AG08395 (cell line): ENCODE results near the gene FNDC1.

Experiments
- DNase-seq: peaks from one replicate; pipeline ENCODE4 v3.0.0; 2012; ENCODE audit warnings: mixed read lengths, low spot score

FNDC1 gene

DNA sequence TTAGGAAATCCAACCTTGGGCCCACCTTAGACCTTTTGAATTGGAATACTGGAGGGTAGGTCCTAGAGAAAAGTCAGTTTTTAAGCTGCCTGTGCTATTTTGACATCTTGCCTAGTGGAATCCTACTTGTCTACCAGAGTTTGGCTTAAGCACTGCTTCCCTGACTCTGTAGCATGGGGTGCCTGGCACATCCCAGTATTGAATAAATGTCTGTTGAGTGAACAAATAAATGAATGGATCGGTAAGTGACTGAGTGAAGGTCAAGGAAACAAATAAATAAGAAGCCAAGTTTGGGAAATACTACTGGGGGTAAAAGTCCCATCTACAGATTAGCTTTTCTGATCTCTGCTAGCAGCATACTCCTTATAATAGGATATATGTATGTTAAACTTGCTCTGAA is 140.5 kb downstream of the FNDC1 start:
- no peak for DNase-seq

GRCh38 chr6:159311618-159312017 is 142.4 kb downstream of the FNDC1 start:
- no peak for DNase-seq

DNA sequence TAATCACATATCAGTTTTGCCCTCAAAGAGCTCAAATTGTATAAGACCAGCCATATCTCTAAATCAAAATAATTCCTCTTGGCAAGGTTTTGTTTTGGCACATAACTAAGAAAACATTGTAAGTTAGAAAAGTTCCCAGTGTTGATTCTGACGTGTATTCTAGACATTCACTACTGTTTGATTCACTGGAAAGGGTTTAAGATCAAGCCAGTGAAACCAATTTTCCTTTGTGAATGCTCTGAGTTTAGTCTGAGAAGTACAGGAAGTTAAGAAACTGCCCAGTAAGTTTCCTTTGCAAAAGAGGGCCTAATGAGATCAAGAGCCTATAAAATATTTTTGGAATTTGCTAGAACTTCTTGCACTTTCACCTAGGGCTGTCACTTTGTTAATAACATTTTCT is 143.0 kb downstream of the FNDC1 start:
- DNase-seq = no peak

- DNase-seq = no peak
These were observed 143.8 kb downstream of the FNDC1 start for GRCh38 chr6:159313018-159313417.

- no peak for DNase-seq
These were observed 146.4 kb downstream of the FNDC1 start for GRCh38 chr6:159315562-159315961.

DNA sequence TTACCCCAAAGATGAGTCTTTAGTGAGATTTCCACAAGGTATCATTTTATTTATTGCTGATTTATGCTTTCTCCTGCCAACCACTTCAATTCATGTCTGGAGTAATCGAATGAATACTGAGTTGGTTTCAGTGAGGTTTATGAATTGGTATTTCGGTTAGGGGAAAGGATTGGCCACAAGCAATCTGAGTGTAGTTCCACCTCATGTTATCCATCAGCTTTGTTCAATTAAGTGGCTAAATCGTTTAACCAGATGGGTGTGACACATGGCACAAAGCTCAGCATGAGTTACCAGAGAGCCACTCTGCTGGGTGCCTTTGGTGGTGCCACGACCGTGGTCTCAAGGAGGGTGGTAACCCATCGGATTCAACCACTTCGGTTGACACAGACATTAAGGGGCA is 148.2 kb downstream of the FNDC1 start:
- DNase-seq = no peak

- DNase-seq = no peak
These were observed 152.1 kb downstream of the FNDC1 start for GRCh38 chr6:159321267-159321666.
